Ectodermal cell (in vitro differentiated cells): ENCODE measurements around the gene HS3ST6.

ENCODE experiments used
- H3K27ac ChIP-seq: 2 replicates; pipeline ENCODE4 v1.7.0; 2013; ENCODE audit warnings: mild to moderate bottlenecking, low read depth, low read length; ENCODE audit not compliant: insufficient read depth, poor library complexity, severe bottlenecking
- H3K27me3 ChIP-seq: 2 replicates; pipeline ENCODE4 v1.7.0; 2013; ENCODE audit warnings: mild to moderate bottlenecking, low read length; ENCODE audit not compliant: insufficient read depth, control insufficient read depth, poor library complexity, severe bottlenecking
- H3K36me3 ChIP-seq: one replicate; pipeline ENCODE4 v1.7.0; 2013; ENCODE audit warnings: low read length; ENCODE audit not compliant: control insufficient read depth, insufficient read depth
- H3K4me1 ChIP-seq: one replicate; pipeline ENCODE4 v1.7.0; 2013; ENCODE audit warnings: low read length; ENCODE audit not compliant: control insufficient read depth, insufficient read depth
- H3K4me3 ChIP-seq: 2 replicates; pipeline ENCODE4 v1.7.0; 2013; ENCODE audit warnings: low read depth, low read length, control low read depth; ENCODE audit not compliant: insufficient read depth
- H3K9me3 ChIP-seq: 2 replicates; pipeline ENCODE4 v1.7.0; 2013; ENCODE audit warnings: mild to moderate bottlenecking, low read length, moderate library complexity; ENCODE audit not compliant: control insufficient read depth
- WGBS, 2 experiments: methylation state at CpG; one replicate each; pipeline ENCODE4 v1.1.7; 2013; ENCODE audit warnings: missing lambda C conversion rate in 2 of 2; 5-methylcytosine and 5-hydroxymethylcytosine counted together

HS3ST6 gene

DNA sequence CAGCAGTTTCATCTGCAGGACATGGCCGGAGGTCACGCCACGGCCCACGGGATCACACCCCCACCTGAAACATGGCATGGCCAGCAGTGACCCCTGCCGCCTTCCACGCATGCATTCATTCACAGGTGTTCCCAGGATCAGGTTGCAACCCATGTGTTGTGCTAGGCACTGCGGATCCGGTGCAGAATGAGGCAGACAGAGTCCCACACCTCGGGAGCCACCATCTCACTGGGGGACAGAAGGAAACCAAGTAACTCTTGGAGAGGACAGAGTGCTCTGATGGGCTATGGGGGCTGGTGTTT, 29.1 kb upstream of the HS3ST6 start:
- no peaks in the 10 kb centered on the region for H3K27me3 ChIP-seq
- peaks cover 2% of the 10 kb centered on the region for H3K4me1 ChIP-seq
- no peaks in the 10 kb centered on the region for H3K9me3 ChIP-seq
- H3K36me3 ChIP-seq = no peaks in the 10 kb centered on the region
- H3K27ac ChIP-seq = no peak overlapping the region
- no peak overlapping the region for H3K4me3 ChIP-seq
- WGBS, 2 experiments = 93 to 94% methylated on average over 9 of the region's 9 CpGs

DNA sequence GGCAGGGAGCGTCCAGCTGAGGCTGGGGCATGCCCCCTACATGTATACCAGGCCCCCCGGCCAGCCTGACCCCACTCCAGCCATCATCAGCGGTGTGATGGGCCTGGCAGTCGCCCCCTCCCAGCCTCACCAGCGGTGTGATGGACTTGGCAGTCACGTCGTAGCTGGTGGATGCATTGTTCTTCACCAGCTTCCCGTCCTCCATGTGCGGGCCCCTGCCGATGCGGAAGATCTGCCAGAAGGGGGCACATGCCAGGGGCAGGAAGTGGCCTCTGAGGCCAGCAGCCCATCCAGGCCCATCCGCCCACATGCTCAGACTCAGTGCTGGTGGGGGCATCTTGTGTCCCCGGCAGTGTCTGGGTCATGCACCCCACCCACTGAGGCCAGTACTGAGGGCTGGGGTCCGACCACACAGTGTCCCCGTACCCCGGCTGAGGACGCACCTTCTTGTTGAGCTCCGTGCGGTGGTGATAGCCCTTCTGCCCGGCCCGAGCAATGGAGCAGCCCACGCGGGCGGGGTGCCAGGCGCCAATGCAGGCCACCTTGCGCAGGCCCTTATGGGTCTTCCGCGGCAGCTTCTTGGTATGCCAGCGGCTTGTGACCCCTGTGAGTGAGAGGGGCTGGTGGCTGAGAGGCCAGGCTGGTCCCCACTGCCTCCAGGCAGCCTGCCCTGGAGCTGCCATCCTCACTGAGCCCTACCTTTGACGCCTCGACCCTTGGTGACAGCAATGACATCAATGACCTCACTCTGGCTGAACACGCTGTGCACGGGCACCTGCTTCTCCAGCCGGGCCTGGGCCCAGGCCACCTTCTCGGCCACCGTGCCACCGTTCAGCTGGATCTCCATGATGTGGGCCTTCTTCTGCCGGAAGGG, 28.5 kb upstream of the HS3ST6 start:
- Histone ChIP-seq H3K36me3 (no peaks in the 10 kb centered on the region), H3K9me3 (no peaks in the 10 kb centered on the region), H3K4me3 (no peak overlapping the region), H3K27me3 (no peaks in the 10 kb centered on the region), H3K4me1 (peaks cover 5% of the 10 kb centered on the region), H3K27ac (no peak overlapping the region)
- WGBS, 2 experiments = 93% methylated on average over 38 of the region's 38 CpGs

DNA sequence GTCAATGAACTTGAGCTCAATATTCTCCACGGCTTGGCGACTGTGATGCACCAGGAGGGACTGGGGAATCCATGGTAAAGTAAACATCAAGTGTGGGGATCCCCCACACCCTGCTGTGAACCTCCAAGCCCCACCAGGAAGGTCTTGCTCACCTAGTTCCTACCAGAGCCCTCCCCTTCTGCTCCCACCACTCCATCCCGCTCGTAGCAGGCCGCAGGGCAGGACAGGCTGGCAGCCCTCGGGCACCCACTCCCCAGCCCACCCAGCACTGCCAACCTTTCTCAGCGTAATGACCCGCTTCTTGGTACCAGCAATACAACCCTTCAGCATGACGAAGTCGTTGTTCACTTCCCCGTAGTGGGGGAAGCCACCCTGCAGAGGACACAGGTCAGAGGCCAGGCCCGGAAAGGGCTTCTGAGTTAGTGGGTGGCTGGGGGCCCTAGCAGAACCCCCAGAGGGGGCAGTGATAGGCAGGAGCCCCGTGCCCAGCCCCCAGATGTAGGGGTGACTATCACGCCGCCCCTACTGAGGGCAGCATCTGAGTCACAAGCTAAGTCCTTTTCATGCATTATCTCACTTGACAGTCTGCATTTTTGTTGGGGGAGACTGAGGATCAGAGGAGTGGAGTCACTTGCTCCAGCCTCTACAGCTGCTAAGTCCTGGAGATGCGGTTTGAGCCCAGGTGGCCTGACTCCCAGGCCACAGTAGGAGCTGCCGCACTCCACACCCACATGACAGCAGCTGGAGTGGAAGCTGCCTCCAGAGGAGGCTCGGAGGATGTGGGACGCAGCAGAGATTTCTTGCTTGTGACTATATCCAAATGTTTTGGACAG, 27.6 kb upstream of the HS3ST6 start:
- no peaks in the 10 kb centered on the region for H3K27me3 ChIP-seq
- no peaks in the 10 kb centered on the region for H3K9me3 ChIP-seq
- H3K27ac ChIP-seq = no peak overlapping the region
- no peak overlapping the region for H3K4me3 ChIP-seq
- peaks cover 5% of the 10 kb centered on the region for H3K4me1 ChIP-seq
- 93% methylated on average over 19 of the region's 19 CpGs for WGBS, 2 experiments
- no peaks in the 10 kb centered on the region for H3K36me3 ChIP-seq

DNA sequence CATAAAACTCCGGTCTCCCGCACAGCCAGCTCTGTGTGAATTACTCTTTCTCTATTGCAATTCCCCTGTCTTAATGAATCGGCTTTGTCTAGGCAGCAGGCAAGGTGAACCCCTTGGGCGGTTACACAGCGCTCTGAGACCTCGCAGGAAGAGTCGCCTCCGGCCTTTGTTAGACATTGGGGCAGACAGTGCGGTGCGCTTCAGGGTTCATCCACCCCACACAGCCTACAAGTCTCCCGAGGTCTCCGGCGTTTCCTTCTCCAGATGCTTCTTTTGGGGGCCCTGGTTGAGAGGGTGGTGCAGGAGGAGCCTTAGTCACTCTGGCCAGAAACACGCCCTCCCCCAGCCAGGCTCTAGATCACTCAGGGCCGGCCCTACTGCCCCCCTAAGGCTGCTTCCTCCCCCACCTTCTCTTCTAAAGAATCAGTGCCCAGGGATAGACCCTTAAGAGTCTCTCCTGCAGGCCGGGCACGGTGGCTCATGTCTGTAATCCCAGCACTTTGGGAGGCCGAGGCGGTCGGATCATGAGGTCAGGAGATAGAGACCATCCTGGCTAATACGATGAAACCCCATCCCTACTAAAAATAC, 26.5 kb upstream of the HS3ST6 start:
- Histone ChIP-seq H3K27me3 (no peaks in the 10 kb centered on the region), H3K27ac (no peak overlapping the region), H3K36me3 (no peaks in the 10 kb centered on the region), H3K4me1 (peaks cover 5% of the 10 kb centered on the region), H3K9me3 (no peaks in the 10 kb centered on the region), H3K4me3 (no peak overlapping the region)
- WGBS, 2 experiments = 91 to 92% methylated on average over 21 of the region's 21 CpGs

DNA sequence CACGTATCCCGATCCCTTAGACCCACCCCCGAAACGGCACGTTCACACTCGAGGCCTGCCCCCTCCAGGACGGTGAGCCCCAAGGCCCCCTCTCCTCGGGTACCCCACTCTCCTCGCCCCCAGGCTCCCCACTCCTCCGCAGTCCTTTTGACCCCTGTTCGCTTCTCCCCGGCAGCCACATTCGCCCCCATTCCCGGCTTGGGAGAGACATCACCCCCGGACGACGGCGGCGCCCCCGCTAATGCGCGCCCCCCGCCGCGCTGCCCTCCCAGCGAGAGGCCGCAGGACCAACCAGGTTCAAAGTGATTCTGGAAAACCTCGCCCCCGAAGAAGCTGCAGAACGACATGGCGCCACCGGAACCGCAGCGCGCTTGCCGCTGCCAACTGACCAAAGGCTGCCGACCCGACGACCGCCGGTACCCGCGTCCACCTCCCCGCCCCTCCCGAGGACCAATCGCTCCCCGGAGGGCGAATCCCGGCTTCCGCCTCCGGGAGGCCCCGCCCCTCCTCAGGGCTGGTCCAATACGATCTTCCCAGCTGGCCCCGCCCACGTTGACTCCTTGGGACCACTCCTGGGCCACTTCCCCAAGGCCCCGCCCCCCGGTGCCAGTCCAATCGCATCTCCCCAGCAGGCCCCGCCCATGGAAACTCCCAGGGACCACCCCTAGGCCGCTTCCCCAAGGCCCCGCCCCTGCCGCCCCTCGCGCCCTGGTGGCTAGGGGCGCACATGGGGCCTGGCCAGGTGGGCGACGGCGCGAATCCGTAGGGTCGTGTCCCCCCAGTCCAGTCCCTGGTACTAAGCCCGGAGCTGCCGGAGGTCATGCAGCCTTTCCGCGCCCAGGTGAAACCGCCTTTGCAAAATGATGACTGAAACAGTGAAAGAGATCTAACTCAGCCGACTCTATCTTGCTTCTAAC, 24.9 kb upstream of the HS3ST6 start, which contains the start of gene MSRB1:
TSS of gene MSRB1 (minus strand) at position 390 of the 917 bp plus-strand sequence. CDS start at position 347, 43 bp downstream.
- Histone ChIP-seq H3K4me3 (peak within 1 kb of the TSS; percentile 83), H3K4me1 (peaks cover 5% of the 10 kb centered on the region), H3K36me3 (peaks cover 3% of the 10 kb centered on the region), H3K27me3 (no peaks in the 10 kb centered on the region), H3K27ac (no peak within 1 kb of the TSS), H3K9me3 (no peaks in the 10 kb centered on the region)
- 3 to 4% methylated on average over 76 to 77 of the region's 77 CpGs for WGBS, 2 experiments

DNA sequence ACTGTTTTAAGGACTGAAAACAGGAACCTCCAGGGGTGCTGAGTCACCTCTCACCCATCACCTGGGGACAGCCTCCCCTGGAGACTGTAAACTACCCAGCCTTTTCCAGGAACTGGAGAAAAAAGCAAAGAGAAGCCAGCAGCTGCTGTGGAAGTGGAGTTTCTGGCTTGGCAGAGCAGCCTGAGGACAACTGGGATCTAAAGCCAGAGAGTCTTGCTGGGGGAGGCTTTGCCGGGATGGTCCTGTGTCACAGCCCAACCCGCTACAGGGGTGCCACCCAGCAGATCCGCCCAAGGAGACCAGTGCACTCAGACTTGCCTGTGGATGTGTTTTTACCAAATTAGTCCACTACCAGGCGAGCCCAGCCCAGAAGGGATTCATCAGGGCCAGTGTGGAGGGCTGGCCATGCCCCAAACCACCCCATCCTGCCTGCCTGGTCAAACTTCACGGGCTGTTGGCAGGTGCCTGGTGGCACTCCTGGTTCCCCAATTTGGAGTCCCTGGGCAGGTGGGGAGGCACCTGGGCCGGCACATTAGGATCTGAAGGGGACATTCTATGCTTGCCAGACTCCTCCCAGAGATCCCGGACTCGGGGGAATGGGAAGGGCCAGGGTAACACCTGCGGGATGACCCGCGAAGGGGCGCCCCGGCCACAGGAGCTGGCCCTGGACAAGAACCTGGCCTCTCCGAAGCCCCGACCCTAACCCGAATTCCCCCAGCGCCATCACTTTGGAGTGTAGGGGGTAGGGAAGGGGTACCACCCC, 24.0 kb upstream of the HS3ST6 start:
- Histone ChIP-seq H3K27me3 (no peaks in the 10 kb centered on the region), H3K9me3 (no peaks in the 10 kb centered on the region), H3K4me1 (peaks cover 5% of the 10 kb centered on the region), H3K27ac (no peak overlapping the region), H3K36me3 (peaks cover 8% of the 10 kb centered on the region), H3K4me3 (peak overlapping the region; percentile 83)
- WGBS, 2 experiments = 40% methylated on average over 17 of the region's 17 CpGs

DNA sequence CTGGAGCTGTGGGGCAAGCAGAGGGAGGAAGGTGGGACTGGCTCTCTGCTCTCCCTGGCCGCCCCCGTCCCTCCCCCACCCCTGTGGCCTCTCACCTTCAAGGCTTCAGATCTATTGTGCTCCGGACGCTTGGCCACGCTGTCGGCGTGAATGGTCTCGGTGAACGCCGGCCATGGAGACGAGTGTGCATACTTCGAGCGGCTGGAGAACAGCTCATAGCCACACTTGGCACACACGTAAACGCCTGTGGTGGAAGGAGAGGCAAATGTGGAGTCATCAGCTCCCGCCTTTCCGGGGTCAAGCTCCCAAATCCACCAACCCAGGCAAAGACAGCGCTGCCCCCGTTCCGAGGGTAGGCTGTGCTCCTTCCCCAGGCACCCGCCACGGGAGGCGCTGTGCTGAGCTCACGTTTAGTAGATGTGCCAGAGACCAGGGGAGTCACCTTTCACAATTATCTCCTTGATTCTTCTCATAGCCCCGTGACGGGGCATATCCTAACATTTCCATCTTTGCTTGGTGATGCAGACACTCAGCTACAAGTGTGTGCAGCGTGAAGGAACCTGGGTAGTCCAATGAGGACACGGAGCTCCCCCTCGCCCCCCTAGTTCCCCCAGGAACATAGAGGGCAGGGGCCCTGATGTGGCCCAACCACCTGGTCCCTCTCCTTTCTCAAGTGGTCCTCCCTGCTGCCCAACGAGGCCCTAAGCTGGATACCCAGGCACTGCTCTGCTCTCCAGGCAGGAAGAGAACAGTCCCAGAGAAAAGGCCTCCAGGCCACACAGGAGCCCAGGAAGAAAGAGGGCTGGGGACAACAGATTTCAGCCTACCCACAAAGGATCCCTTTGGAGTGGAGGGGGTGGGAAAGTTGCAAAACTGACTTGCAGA, 23.2 kb upstream of the HS3ST6 start:
- Histone ChIP-seq H3K4me3 (no peak overlapping the region), H3K27ac (no peak overlapping the region)
- WGBS, 2 experiments = 85 to 90% methylated on average over 30 of the region's 30 CpGs

DNA sequence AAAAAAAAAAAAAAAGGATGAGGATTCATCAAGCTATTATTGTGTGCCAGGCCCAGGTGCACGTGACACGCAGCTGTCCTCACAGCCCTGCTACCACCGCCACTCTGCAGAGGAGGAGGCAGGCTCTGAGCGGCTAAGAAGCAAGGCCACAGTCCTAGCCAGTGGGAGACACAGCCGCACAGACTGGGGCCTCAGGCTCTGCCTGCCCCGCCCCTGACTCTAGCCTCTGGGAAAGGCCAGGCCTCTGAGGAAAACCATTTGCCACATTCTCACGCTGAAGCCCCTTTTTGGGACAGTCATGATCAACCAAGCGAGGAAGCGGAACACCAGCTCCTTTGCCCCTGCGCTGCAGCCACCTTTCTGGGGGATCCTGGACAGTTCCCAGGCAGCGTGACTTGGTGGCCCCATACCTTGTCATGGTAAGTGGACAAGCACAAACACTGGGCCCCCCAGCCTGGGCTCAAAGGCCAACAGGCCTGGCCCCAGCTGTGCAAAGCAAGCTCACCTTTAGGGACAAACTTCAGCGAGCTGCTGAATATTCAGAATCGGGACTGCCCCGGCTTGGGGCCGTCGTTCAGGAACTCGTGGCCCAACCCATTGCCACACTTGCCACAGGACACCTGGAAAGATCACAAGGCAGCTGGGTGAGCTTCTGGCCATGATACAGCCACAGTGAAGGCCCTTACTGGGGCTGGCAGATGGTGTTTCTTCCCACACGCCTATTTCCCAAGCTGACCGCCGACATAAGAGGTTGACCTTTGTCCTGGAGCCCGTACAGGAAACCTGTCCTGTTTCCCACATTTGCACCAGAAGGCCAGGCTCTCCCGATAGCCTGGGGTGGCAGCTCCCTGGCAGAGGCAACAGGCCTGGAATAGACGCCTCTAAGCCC, 22.3 kb upstream of the HS3ST6 start:
- H3K27ac ChIP-seq = no peak overlapping the region
- H3K4me1 ChIP-seq = peaks cover 5% of the 10 kb centered on the region
- H3K9me3 ChIP-seq = no peaks in the 10 kb centered on the region
- no peak overlapping the region for H3K4me3 ChIP-seq
- 96% methylated on average over 23 of the region's 23 CpGs for WGBS, 2 experiments
- no peaks in the 10 kb centered on the region for H3K27me3 ChIP-seq
- H3K36me3 ChIP-seq = peaks cover 8% of the 10 kb centered on the region

More for the DNA sequence above, 23.2 kb upstream of the HS3ST6 start:
- peaks cover 5% of the 10 kb centered on the region for H3K4me1 ChIP-seq
- H3K27me3 ChIP-seq = no peaks in the 10 kb centered on the region
- no peaks in the 10 kb centered on the region for H3K9me3 ChIP-seq
- peaks cover 8% of the 10 kb centered on the region for H3K36me3 ChIP-seq
